ENCODE data around the gene PGAP6. TPM values are rescaled to one million over a fixed set of nuclear protein-coding genes. Genes with fewer than 3 reads are reported as not detected.
"Not testable (repeated sequence)": the region's sequence is repeated elsewhere in the genome, so short reads cannot be mapped to it uniquely, and the experiment has no call there.

PGAP6 gene
- total and polyA plus RNA-seq, 5 donors from 2014 or later: 7.8 to 71.4 (median 42.5) TPM

GRCh38 chr16:425082-425718 is 43.4 kb upstream of the PGAP6 start, which contains the start of gene RAB11FIP3:
Gene RAB11FIP3 (plus strand): TSS chr16:425649. CDS start chr16:426007, 358 bp downstream.
- Histone ChIP-seq H3K27me3 (ENCODE audit: control insufficient read depth, insufficient read depth, low read length) (no peaks in the 10 kb centered on the region), H3K36me3 (ENCODE audit: control insufficient read depth, insufficient read depth, low read length) (no peaks in the 10 kb centered on the region), H3K27ac (ENCODE audit: insufficient read depth, low read length, poor library complexity, severe bottlenecking) (peak within 1 kb of the TSS; percentile 89), H3K4me1 (ENCODE audit: control insufficient read depth, insufficient read depth, low read length, poor library complexity, severe bottlenecking) (peaks cover 24% of the 10 kb centered on the region), H3K4me3 (ENCODE audit: low read depth, low read length) (peak within 1 kb of the TSS; percentile 18), H3K9me3 (ENCODE audit: control insufficient read depth in 2 of 2, low read length in 2 of 2) (no peaks in the 10 kb centered on the region)
- H3K27ac Mint-ChIP-seq: peak within 1 kb of the TSS; percentile 78 to 92 (median 79)
- peak; percentile 94 to 95 for ATAC-seq (ENCODE audit: low read depth in 2 of 2)
- DNase-seq: peak; percentile 76 to 91 (median 87)
- no peaks in the 10 kb centered on the region for H3K9me3 Mint-ChIP-seq
- peaks cover 15 to 37% (median 32%) of the 10 kb centered on the region in 4 donors for H3K4me1 Mint-ChIP-seq
- peaks cover 9% of the 10 kb centered on the region for H3K36me3 Mint-ChIP-seq
- H3K27me3 Mint-ChIP-seq: peaks cover 8% of the 10 kb centered on the region
- H3K4me3 Mint-ChIP-seq: peak within 1 kb of the TSS; percentile 90 to 97 (median 92)

- Mint-ChIP-seq H3K4me3 (peak overlapping the region; percentile 83 to 97 (median 92)), H3K9me3 (no peaks in the 10 kb centered on the region), H3K4me1 (peaks cover 15 to 36% (median 29%) of the 10 kb centered on the region in 4 donors), H3K27ac (peak overlapping the region in 2 of 3 donors; percentile 78 to 85), H3K36me3 (peaks cover 9% of the 10 kb centered on the region), H3K27me3 (peaks cover 8% of the 10 kb centered on the region)
- H3K27me3 ChIP-seq (ENCODE audit: control insufficient read depth, insufficient read depth, low read length): no peaks in the 10 kb centered on the region
- peaks cover 24% of the 10 kb centered on the region for H3K4me1 ChIP-seq (ENCODE audit: control insufficient read depth, insufficient read depth, low read length, poor library complexity, severe bottlenecking)
- DNase-seq (peak in 1 of 3 donors; percentile 13), ATAC-seq (ENCODE audit: low read depth in 2 of 2) (no peak)
- peak overlapping the region; percentile 89 for H3K27ac ChIP-seq (ENCODE audit: insufficient read depth, low read length, poor library complexity, severe bottlenecking)
- no peaks in the 10 kb centered on the region for H3K36me3 ChIP-seq (ENCODE audit: control insufficient read depth, insufficient read depth, low read length)
- no peaks in the 10 kb centered on the region for H3K9me3 ChIP-seq (ENCODE audit: control insufficient read depth in 2 of 2, low read length in 2 of 2)
- H3K4me3 ChIP-seq (ENCODE audit: low read depth, low read length): peak overlapping the region; percentile 18
These were observed 42.9 kb upstream of the PGAP6 start for GRCh38 chr16:424623-425081.

DNA sequence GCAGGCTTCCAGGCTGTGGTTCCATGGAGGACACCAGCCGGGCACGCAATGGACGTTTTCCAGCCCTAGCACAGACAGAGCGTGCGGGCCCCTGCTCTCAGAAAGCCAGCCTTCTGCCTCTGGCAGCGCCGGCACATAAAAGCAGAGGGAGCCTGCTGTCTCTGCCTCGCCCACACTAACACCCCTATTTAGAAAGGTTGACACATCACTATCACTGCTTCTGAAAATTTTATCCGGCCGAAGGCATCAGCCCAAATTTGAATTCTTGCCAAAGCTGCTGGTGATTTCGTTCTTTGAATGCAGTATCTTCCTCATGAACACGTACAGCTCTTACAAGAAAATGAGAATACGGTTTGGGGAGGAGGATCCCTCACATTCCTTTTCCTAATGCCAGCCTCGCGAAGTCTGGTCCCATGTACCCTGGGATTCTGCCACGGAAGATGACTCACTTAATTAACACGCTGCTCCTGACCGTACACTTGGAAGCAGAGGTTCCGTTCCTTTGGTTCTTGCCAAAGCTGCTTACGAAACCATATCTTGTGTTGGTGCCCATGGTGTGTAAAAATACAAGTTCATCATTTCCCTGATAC is 42.4 kb upstream of the PGAP6 start:
- Mint-ChIP-seq H3K27ac (peak overlapping the region in 2 of 3 donors; percentile 78 to 85), H3K4me3 (peak overlapping the region; percentile 83 to 97 (median 92)), H3K27me3 (peaks cover 8% of the 10 kb centered on the region), H3K36me3 (peaks cover 9% of the 10 kb centered on the region), H3K9me3 (no peaks in the 10 kb centered on the region), H3K4me1 (peaks cover 15 to 34% (median 29%) of the 10 kb centered on the region in 4 donors)
- Histone ChIP-seq H3K27ac (ENCODE audit: insufficient read depth, low read length, poor library complexity, severe bottlenecking) (no peak overlapping the region), H3K36me3 (ENCODE audit: control insufficient read depth, insufficient read depth, low read length) (no peaks in the 10 kb centered on the region), H3K4me1 (ENCODE audit: control insufficient read depth, insufficient read depth, low read length, poor library complexity, severe bottlenecking) (peaks cover 24% of the 10 kb centered on the region), H3K9me3 (ENCODE audit: control insufficient read depth in 2 of 2, low read length in 2 of 2) (no peaks in the 10 kb centered on the region), H3K27me3 (ENCODE audit: control insufficient read depth, insufficient read depth, low read length) (no peaks in the 10 kb centered on the region), H3K4me3 (ENCODE audit: low read depth, low read length) (no peak overlapping the region)
- no peak for DNase-seq
- no peak for ATAC-seq (ENCODE audit: low read depth in 2 of 2)

DNA sequence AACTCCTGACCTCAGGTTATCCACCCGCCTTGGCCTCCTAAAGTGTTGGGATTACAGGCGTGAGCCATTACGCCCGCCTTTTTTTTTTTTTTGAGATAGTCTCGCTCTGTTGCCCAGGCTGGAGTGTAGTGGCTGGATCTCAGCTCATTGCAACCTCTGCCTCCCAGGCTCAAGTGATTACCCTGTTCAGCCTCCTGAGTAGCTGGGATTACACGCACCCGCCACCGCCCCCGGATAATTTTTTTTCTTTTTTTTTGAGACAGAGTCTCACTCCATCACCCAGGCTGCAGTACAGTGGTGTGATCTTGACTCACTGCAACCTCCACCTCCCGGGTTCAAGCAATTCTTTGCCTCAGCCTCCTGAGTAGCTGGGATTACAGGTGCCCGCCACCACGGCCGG is 40.4 kb upstream of the PGAP6 start:
- not testable (repeated sequence) for H3K27me3 ChIP-seq (ENCODE audit: control insufficient read depth, insufficient read depth, low read length); H3K27me3 Mint-ChIP-seq; H3K27ac Mint-ChIP-seq; H3K27ac ChIP-seq (ENCODE audit: insufficient read depth, low read length, poor library complexity, severe bottlenecking); H3K4me3 ChIP-seq (ENCODE audit: low read depth, low read length); DNase-seq; H3K4me3 Mint-ChIP-seq; H3K9me3 Mint-ChIP-seq; H3K36me3 ChIP-seq (ENCODE audit: control insufficient read depth, insufficient read depth, low read length); H3K9me3 ChIP-seq (ENCODE audit: control insufficient read depth in 2 of 2, low read length in 2 of 2); ATAC-seq (ENCODE audit: low read depth in 2 of 2); H3K36me3 Mint-ChIP-seq
- peaks cover 19% of the 10 kb centered on the region for H3K4me1 ChIP-seq (ENCODE audit: control insufficient read depth, insufficient read depth, low read length, poor library complexity, severe bottlenecking)
- H3K4me1 Mint-ChIP-seq: peaks cover 4 to 15% (median 13%) of the 10 kb centered on the region in 4 donors

DNA sequence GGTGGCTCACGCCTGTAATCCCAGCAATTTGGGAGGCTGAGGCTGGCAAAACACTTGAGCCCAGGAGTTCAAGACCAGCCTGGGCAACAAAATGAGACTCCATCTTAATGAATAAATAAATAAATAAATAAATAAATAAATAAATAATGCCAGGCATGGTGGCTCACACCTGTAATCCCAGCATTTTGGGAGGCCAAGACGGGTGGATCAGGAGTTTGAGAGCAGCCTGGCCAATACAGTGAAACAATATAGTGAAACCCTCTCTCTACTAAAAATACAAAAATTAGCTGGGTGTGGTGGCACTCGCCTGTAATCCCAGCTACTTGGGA is 33.4 kb upstream of the PGAP6 start:
- not testable (repeated sequence) for H3K27ac Mint-ChIP-seq; H3K27me3 Mint-ChIP-seq; H3K4me1 Mint-ChIP-seq; H3K36me3 Mint-ChIP-seq; H3K4me1 ChIP-seq (ENCODE audit: control insufficient read depth, insufficient read depth, low read length, poor library complexity, severe bottlenecking); H3K27ac ChIP-seq (ENCODE audit: insufficient read depth, low read length, poor library complexity, severe bottlenecking); H3K36me3 ChIP-seq (ENCODE audit: control insufficient read depth, insufficient read depth, low read length); H3K4me3 Mint-ChIP-seq; H3K27me3 ChIP-seq (ENCODE audit: control insufficient read depth, insufficient read depth, low read length); H3K4me3 ChIP-seq (ENCODE audit: low read depth, low read length); ATAC-seq (ENCODE audit: low read depth in 2 of 2); DNase-seq; H3K9me3 ChIP-seq (ENCODE audit: control insufficient read depth in 2 of 2, low read length in 2 of 2); H3K9me3 Mint-ChIP-seq

GRCh38 chr16:414395-415169 is 32.8 kb upstream of the PGAP6 start:
- Mint-ChIP-seq H3K27me3 (no peaks in the 10 kb centered on the region), H3K4me3 (no peak overlapping the region), H3K27ac (no peak overlapping the region), H3K36me3 (no peaks in the 10 kb centered on the region), H3K4me1 (no peaks in the 10 kb centered on the region), H3K9me3 (no peaks in the 10 kb centered on the region)
- Histone ChIP-seq H3K9me3 (ENCODE audit: control insufficient read depth in 2 of 2, low read length in 2 of 2) (no peaks in the 10 kb centered on the region), H3K4me1 (ENCODE audit: control insufficient read depth, insufficient read depth, low read length, poor library complexity, severe bottlenecking) (no peaks in the 10 kb centered on the region), H3K27me3 (ENCODE audit: control insufficient read depth, insufficient read depth, low read length) (no peaks in the 10 kb centered on the region), H3K27ac (ENCODE audit: insufficient read depth, low read length, poor library complexity, severe bottlenecking) (no peak overlapping the region), H3K36me3 (ENCODE audit: control insufficient read depth, insufficient read depth, low read length) (no peaks in the 10 kb centered on the region), H3K4me3 (ENCODE audit: low read depth, low read length) (no peak overlapping the region)
- ATAC-seq (ENCODE audit: low read depth in 2 of 2) (no peak), DNase-seq (no peak)

DNA sequence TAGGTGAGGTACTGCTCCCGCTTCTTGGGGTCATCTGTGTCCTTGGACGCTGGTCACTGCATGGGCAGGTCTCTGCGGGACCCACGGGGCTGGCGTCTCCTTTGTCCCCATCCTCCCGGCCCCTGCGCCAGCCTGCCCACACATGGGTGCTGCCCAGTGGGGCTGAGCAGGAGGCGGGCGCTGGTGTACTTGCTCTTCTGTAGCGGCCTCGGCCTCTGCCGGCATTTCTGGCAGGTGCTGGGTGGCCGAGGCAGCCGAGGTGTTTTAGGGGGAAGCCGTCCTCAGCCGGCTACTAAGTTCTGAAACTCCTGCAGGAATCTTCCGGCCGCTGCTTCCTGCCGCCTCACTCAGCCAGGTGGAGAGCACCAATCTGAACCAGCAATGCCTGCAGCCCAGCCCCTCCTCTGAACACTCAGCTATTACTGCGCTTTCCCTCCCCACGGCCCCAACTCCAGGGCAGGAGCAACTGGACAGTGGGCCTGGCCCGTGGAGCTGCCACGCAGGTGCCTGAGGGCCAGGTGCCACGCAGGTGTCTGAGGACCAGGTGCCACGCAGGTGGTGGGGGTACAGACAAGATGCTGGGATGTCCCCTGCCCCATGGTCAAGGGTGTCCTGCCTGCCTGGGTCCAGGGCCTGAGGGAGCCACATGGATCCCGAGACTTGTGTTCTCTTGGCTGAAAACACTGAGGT is 29.9 kb upstream of the PGAP6 start:
- H3K27ac Mint-ChIP-seq: no peak overlapping the region
- no peaks in the 10 kb centered on the region for H3K36me3 ChIP-seq (ENCODE audit: control insufficient read depth, insufficient read depth, low read length)
- H3K4me1 ChIP-seq (ENCODE audit: control insufficient read depth, insufficient read depth, low read length, poor library complexity, severe bottlenecking): no peaks in the 10 kb centered on the region
- H3K4me1 Mint-ChIP-seq: no peaks in the 10 kb centered on the region
- DNase-seq: no peak
- H3K27me3 Mint-ChIP-seq: no peaks in the 10 kb centered on the region
- H3K4me3 Mint-ChIP-seq: no peak overlapping the region
- no peaks in the 10 kb centered on the region for H3K9me3 Mint-ChIP-seq
- no peak for ATAC-seq (ENCODE audit: low read depth in 2 of 2)
- no peaks in the 10 kb centered on the region for H3K27me3 ChIP-seq (ENCODE audit: control insufficient read depth, insufficient read depth, low read length)
- no peak overlapping the region for H3K4me3 ChIP-seq (ENCODE audit: low read depth, low read length)
- no peaks in the 10 kb centered on the region for H3K9me3 ChIP-seq (ENCODE audit: control insufficient read depth in 2 of 2, low read length in 2 of 2)
- H3K36me3 Mint-ChIP-seq: no peaks in the 10 kb centered on the region
- H3K27ac ChIP-seq (ENCODE audit: insufficient read depth, low read length, poor library complexity, severe bottlenecking): no peak overlapping the region

Measured in CD4-positive, CD25-positive, alpha-beta regulatory T cell (primary cell).